Measurements from ENCODE around the gene ORC5.

Gene ORC5

GRCh38 chr7:104124469-104124868 lies 83.3 kb downstream of the ORC5 start:
- DNase-seq, result no peak

- DNase-seq, result no peak
Observed at GRCh38 chr7:104123786-104124185, 84.0 kb downstream of the ORC5 start.

GRCh38 chr7:104113788-104114187 lies 94.0 kb downstream of the ORC5 start:
- no peak for DNase-seq

GRCh38 chr7:104112623-104113022 lies 95.2 kb downstream of the ORC5 start:
- DNase-seq, result no peak

- DNase-seq, result no peak
Observed at GRCh38 chr7:104111271-104111670, 96.5 kb downstream of the ORC5 start.

GRCh38 chr7:104106108-104106905 lies 101.5 kb downstream of the ORC5 start:
- DNase-seq, result no peak

GRCh38 chr7:104098890-104099289 lies 108.9 kb downstream of the ORC5 start:
- DNase-seq, result no peak

GRCh38 chr7:104096683-104097082 lies 111.1 kb downstream of the ORC5 start:
- DNase-seq, result no peak

- DNase-seq, result no peak
Observed at GRCh38 chr7:104093127-104093526, 114.7 kb downstream of the ORC5 start.

- DNase-seq, result no peak
Observed at GRCh38 chr7:104091242-104091641, 116.6 kb downstream of the ORC5 start.

- DNase-seq, result no peak
Observed at GRCh38 chr7:104089612-104090011, 118.2 kb downstream of the ORC5 start.

- DNase-seq, result no peak
Observed at GRCh38 chr7:104089061-104089460, 118.8 kb downstream of the ORC5 start.

Measured in activated naive CD4-positive, alpha-beta T cell treated with Interleukin-2 at 50 U/mL for 16 hours (primary cell).